ENCODE measurements around the gene GJB4.

The GJB4 gene

GRCh38 chr1:34786521-34787325, 27.2 kb downstream of the GJB4 start:
- peaks cover 2% of the 10 kb centered on the region for H3K4me1 ChIP-seq (ENCODE audit: control insufficient read depth, insufficient read depth, low read length)
- peaks cover 16 to 21% of the 10 kb centered on the region in 2 donors for H3K27me3 ChIP-seq (ENCODE audit: control insufficient read depth in 1 of 2, insufficient read depth in 2 of 2, low read length in 2 of 2)
- H3K4me3 ChIP-seq (ENCODE audit: low read length in 2 of 2), result no peak overlapping the region
- no peak overlapping the region for H3K27ac ChIP-seq (ENCODE audit: low read length)
- H3K36me3 ChIP-seq (ENCODE audit: control insufficient read depth in 2 of 2, insufficient read depth in 2 of 2, low read length in 2 of 2), result no peaks in the 10 kb centered on the region
- H3K9me3 ChIP-seq (ENCODE audit: control insufficient read depth in 2 of 2, low read length in 2 of 2), result no peaks in the 10 kb centered on the region
- H3K9ac ChIP-seq (ENCODE audit: low read length in 2 of 2), result no peak overlapping the region

GRCh38 chr1:34787461-34788420, 28.2 kb downstream of the GJB4 start:
- H3K9ac ChIP-seq (ENCODE audit: low read length in 2 of 2), result no peak overlapping the region
- no peak overlapping the region for H3K27ac ChIP-seq (ENCODE audit: low read length)
- no peaks in the 10 kb centered on the region for H3K4me1 ChIP-seq (ENCODE audit: control insufficient read depth, insufficient read depth, low read length)
- no peak overlapping the region for H3K4me3 ChIP-seq (ENCODE audit: low read length in 2 of 2)
- no peaks in the 10 kb centered on the region for H3K36me3 ChIP-seq (ENCODE audit: control insufficient read depth in 2 of 2, insufficient read depth in 2 of 2, low read length in 2 of 2)
- peaks cover 12 to 17% of the 10 kb centered on the region in 2 donors for H3K27me3 ChIP-seq (ENCODE audit: control insufficient read depth in 1 of 2, insufficient read depth in 2 of 2, low read length in 2 of 2)
- no peaks in the 10 kb centered on the region for H3K9me3 ChIP-seq (ENCODE audit: control insufficient read depth in 2 of 2, low read length in 2 of 2)

- Histone ChIP-seq H3K4me3 (ENCODE audit: low read length in 2 of 2) (no peak overlapping the region), H3K27ac (ENCODE audit: low read length) (no peak overlapping the region), H3K4me1 (ENCODE audit: control insufficient read depth, insufficient read depth, low read length) (peaks cover 4% of the 10 kb centered on the region), H3K9me3 (ENCODE audit: control insufficient read depth in 2 of 2, low read length in 2 of 2) (no peaks in the 10 kb centered on the region), H3K36me3 (ENCODE audit: control insufficient read depth in 2 of 2, insufficient read depth in 2 of 2, low read length in 2 of 2) (peaks cover 0 to 9% of the 10 kb centered on the region in 2 donors), H3K9ac (ENCODE audit: low read length in 2 of 2) (no peak overlapping the region), H3K27me3 (ENCODE audit: control insufficient read depth in 1 of 2, insufficient read depth in 2 of 2, low read length in 2 of 2) (peaks cover 16 to 17% of the 10 kb centered on the region in 2 donors)
Measured at GRCh38 chr1:34790985-34791384, 31.4 kb downstream of the GJB4 start.

GRCh38 chr1:34792424-34792823, 32.9 kb downstream of the GJB4 start:
- H3K9ac ChIP-seq (ENCODE audit: low read length in 2 of 2), result no peak overlapping the region
- peaks cover 16 to 17% of the 10 kb centered on the region in 2 donors for H3K27me3 ChIP-seq (ENCODE audit: control insufficient read depth in 1 of 2, insufficient read depth in 2 of 2, low read length in 2 of 2)
- H3K4me1 ChIP-seq (ENCODE audit: control insufficient read depth, insufficient read depth, low read length), result peaks cover 4% of the 10 kb centered on the region
- peaks cover 0 to 9% of the 10 kb centered on the region in 2 donors for H3K36me3 ChIP-seq (ENCODE audit: control insufficient read depth in 2 of 2, insufficient read depth in 2 of 2, low read length in 2 of 2)
- H3K27ac ChIP-seq (ENCODE audit: low read length), result no peak overlapping the region
- no peaks in the 10 kb centered on the region for H3K9me3 ChIP-seq (ENCODE audit: control insufficient read depth in 2 of 2, low read length in 2 of 2)
- H3K4me3 ChIP-seq (ENCODE audit: low read length in 2 of 2), result no peak overlapping the region

GRCh38 chr1:34792868-34793727, 33.6 kb downstream of the GJB4 start, which contains the start of gene GJA4:
Gene GJA4, plus strand, starts transcription at chr1:34792999. Its CDS starts 1,215 bp downstream, at chr1:34794214.
- H3K27ac ChIP-seq (ENCODE audit: low read length), result no peak within 1 kb of the TSS
- H3K4me1 ChIP-seq (ENCODE audit: control insufficient read depth, insufficient read depth, low read length), result peaks cover 4% of the 10 kb centered on the region
- H3K27me3 ChIP-seq (ENCODE audit: control insufficient read depth in 1 of 2, insufficient read depth in 2 of 2, low read length in 2 of 2), result peaks cover 16 to 17% of the 10 kb centered on the region in 2 donors
- no peaks in the 10 kb centered on the region for H3K9me3 ChIP-seq (ENCODE audit: control insufficient read depth in 2 of 2, low read length in 2 of 2)
- peak within 1 kb of the TSS; percentile 8 to 52 for H3K4me3 ChIP-seq (ENCODE audit: low read length in 2 of 2)
- H3K9ac ChIP-seq (ENCODE audit: low read length in 2 of 2), result no peak within 1 kb of the TSS
- peaks cover 0 to 9% of the 10 kb centered on the region in 2 donors for H3K36me3 ChIP-seq (ENCODE audit: control insufficient read depth in 2 of 2, insufficient read depth in 2 of 2, low read length in 2 of 2)

- Histone ChIP-seq H3K27me3 (ENCODE audit: control insufficient read depth in 1 of 2, insufficient read depth in 2 of 2, low read length in 2 of 2) (peaks cover 16 to 17% of the 10 kb centered on the region in 2 donors), H3K27ac (ENCODE audit: low read length) (no peak overlapping the region), H3K9me3 (ENCODE audit: control insufficient read depth in 2 of 2, low read length in 2 of 2) (no peaks in the 10 kb centered on the region), H3K4me3 (ENCODE audit: low read length in 2 of 2) (peak overlapping the region in 1 of 2 donors; percentile 40), H3K36me3 (ENCODE audit: control insufficient read depth in 2 of 2, insufficient read depth in 2 of 2, low read length in 2 of 2) (peaks cover 0 to 9% of the 10 kb centered on the region in 2 donors), H3K9ac (ENCODE audit: low read length in 2 of 2) (no peak overlapping the region), H3K4me1 (ENCODE audit: control insufficient read depth, insufficient read depth, low read length) (peaks cover 4% of the 10 kb centered on the region)
Measured at GRCh38 chr1:34794001-34794789, 34.7 kb downstream of the GJB4 start.

GRCh38 chr1:34794790-34795180, 35.2 kb downstream of the GJB4 start:
- peak overlapping the region in 1 of 2 donors; percentile 40 for H3K4me3 ChIP-seq (ENCODE audit: low read length in 2 of 2)
- no peaks in the 10 kb centered on the region for H3K9me3 ChIP-seq (ENCODE audit: control insufficient read depth in 2 of 2, low read length in 2 of 2)
- H3K9ac ChIP-seq (ENCODE audit: low read length in 2 of 2), result no peak overlapping the region
- peaks cover 16 to 17% of the 10 kb centered on the region in 2 donors for H3K27me3 ChIP-seq (ENCODE audit: control insufficient read depth in 1 of 2, insufficient read depth in 2 of 2, low read length in 2 of 2)
- peaks cover 4% of the 10 kb centered on the region for H3K4me1 ChIP-seq (ENCODE audit: control insufficient read depth, insufficient read depth, low read length)
- peaks cover 0 to 9% of the 10 kb centered on the region in 2 donors for H3K36me3 ChIP-seq (ENCODE audit: control insufficient read depth in 2 of 2, insufficient read depth in 2 of 2, low read length in 2 of 2)
- H3K27ac ChIP-seq (ENCODE audit: low read length), result no peak overlapping the region

GRCh38 chr1:34795916-34796315, 36.4 kb downstream of the GJB4 start:
- H3K36me3 ChIP-seq (ENCODE audit: control insufficient read depth in 2 of 2, insufficient read depth in 2 of 2, low read length in 2 of 2), result peaks cover 0 to 9% of the 10 kb centered on the region in 2 donors
- H3K4me3 ChIP-seq (ENCODE audit: low read length in 2 of 2), result peak overlapping the region in 1 of 2 donors; percentile 54
- H3K27me3 ChIP-seq (ENCODE audit: control insufficient read depth in 1 of 2, insufficient read depth in 2 of 2, low read length in 2 of 2), result peaks cover 16 to 17% of the 10 kb centered on the region in 2 donors
- H3K9ac ChIP-seq (ENCODE audit: low read length in 2 of 2), result no peak overlapping the region
- no peaks in the 10 kb centered on the region for H3K9me3 ChIP-seq (ENCODE audit: control insufficient read depth in 2 of 2, low read length in 2 of 2)
- H3K4me1 ChIP-seq (ENCODE audit: control insufficient read depth, insufficient read depth, low read length), result peaks cover 4% of the 10 kb centered on the region
- no peak overlapping the region for H3K27ac ChIP-seq (ENCODE audit: low read length)

- H3K27ac ChIP-seq (ENCODE audit: low read length), result no peak overlapping the region
- peaks cover 4% of the 10 kb centered on the region for H3K4me1 ChIP-seq (ENCODE audit: control insufficient read depth, insufficient read depth, low read length)
- H3K4me3 ChIP-seq (ENCODE audit: low read length in 2 of 2), result peak overlapping the region in 1 of 2 donors; percentile 54
- H3K27me3 ChIP-seq (ENCODE audit: control insufficient read depth in 1 of 2, insufficient read depth in 2 of 2, low read length in 2 of 2), result peaks cover 14 to 15% of the 10 kb centered on the region in 2 donors
- H3K9ac ChIP-seq (ENCODE audit: low read length in 2 of 2), result no peak overlapping the region
- H3K36me3 ChIP-seq (ENCODE audit: control insufficient read depth in 2 of 2, insufficient read depth in 2 of 2, low read length in 2 of 2), result peaks cover 0 to 9% of the 10 kb centered on the region in 2 donors
- H3K9me3 ChIP-seq (ENCODE audit: control insufficient read depth in 2 of 2, low read length in 2 of 2), result no peaks in the 10 kb centered on the region
Measured at GRCh38 chr1:34796990-34797389, 37.5 kb downstream of the GJB4 start.

Data from stomach smooth muscle (tissue), 2 donors.